NCI-H2171 (cell line): ENCODE results near the gene TPRG1.
A peak's percentile ranks its signal among the peaks of the same experiment; 100 is the strongest.

ENCODE experiments used
- DNase-seq: peaks from one replicate; lab custom pipeline; 2025; lab: John Stamatoyannopoulos, UW

The TPRG1 gene

GRCh38 chr3:189355115-189355480, 183.3 kb downstream of the TPRG1 start:
- no peak for DNase-seq

GRCh38 chr3:189355481-189356201, 183.9 kb downstream of the TPRG1 start:
- no peak for DNase-seq

- DNase-seq = no peak
Observed at GRCh38 chr3:189360291-189360690, 188.5 kb downstream of the TPRG1 start.

GRCh38 chr3:189361103-189361835, 189.5 kb downstream of the TPRG1 start:
- peak; percentile 30 for DNase-seq

- DNase-seq = no peak
Observed at GRCh38 chr3:189363590-189364255, 192.0 kb downstream of the TPRG1 start.

- no peak for DNase-seq
Observed at GRCh38 chr3:189365609-189366564, 194.1 kb downstream of the TPRG1 start.

- DNase-seq = no peak
Observed at GRCh38 chr3:189368384-189368783, 196.6 kb downstream of the TPRG1 start.

- DNase-seq = no peak
Observed at GRCh38 chr3:189369636-189370035, 197.9 kb downstream of the TPRG1 start.

- no peak for DNase-seq
Observed at GRCh38 chr3:189372243-189372642, 200.5 kb downstream of the TPRG1 start.
